Suprapubic skin (tissue), 4 donors: ENCODE data around the gene COL25A1. TPM values are rescaled to one million over a fixed set of nuclear protein-coding genes. Genes with fewer than 3 reads are reported as not detected.

Experiments
- DNase-seq, 2 donors: peaks; one replicate each; pipeline ENCODE4 v3.0.0-alpha.2; 2019; ENCODE audit warnings: low spot score in 2 of 2
- H3K27ac ChIP-seq: fragments of 200-600 bp; sonication (generic); one replicate; pipeline ENCODE4 v1.5.1; 2019
- H3K27me3 ChIP-seq: fragments of 200-600 bp; sonication (generic); one replicate; pipeline ENCODE4 v1.5.1; 2019
- H3K36me3 ChIP-seq: fragments of 200-600 bp; sonication (generic); one replicate; pipeline ENCODE4 v1.5.1; 2019
- H3K4me1 ChIP-seq: fragments of 200-600 bp; sonication (generic); one replicate; pipeline ENCODE4 v1.5.1; 2019
- H3K4me3 ChIP-seq: fragments of 200-600 bp; sonication (generic); one replicate; pipeline ENCODE4 v1.5.1; 2019; ENCODE audit warnings: mild to moderate bottlenecking
- H3K9me3 ChIP-seq: fragments of 200-600 bp; sonication (generic); one replicate; pipeline ENCODE4 v1.5.1; 2019
- CTCF ChIP-seq, 2 donors: fragments of 200-600 bp in 1 of 2; fragments of 450-650 bp in 1 of 2; sonication (generic) in 1 of 2; IDR thresholded peaks; one replicate each; pipeline ENCODE4 v1.5.1; 2016 to 2019; ENCODE audit warnings: antibody characterized with exemption in 2 of 2, mild to moderate bottlenecking in 1 of 2, moderate library complexity in 1 of 2
- EP300 ChIP-seq: sonication (generic); formaldehyde crosslinking; IDR thresholded peaks from one replicate; pipeline ENCODE4 v1.6.1; 2017; ENCODE audit warnings: antibody characterized with exemption
- POLR2A ChIP-seq, 2 donors: fragments of 450-650 bp; IDR thresholded peaks; one replicate each; pipeline ENCODE4 v1.6.1; 2017; ENCODE audit warnings: antibody characterized with exemption in 2 of 2, mild to moderate bottlenecking in 2 of 2, moderate library complexity in 2 of 2
- POLR2AphosphoS5 ChIP-seq, 3 donors: sonication (generic); formaldehyde crosslinking; IDR thresholded peaks; one replicate each; pipeline ENCODE4 v1.6.1; 2017; ENCODE audit warnings: antibody characterized with exemption in 3 of 3
- WGBS: methylation state at CpG from one replicate; pipeline ENCODE4 v1.1.5; 2018; 5-methylcytosine and 5-hydroxymethylcytosine counted together
- total RNA-seq, 4 donors: library from RNA; depleted of rRNA; stranded (reverse); fragments of >200 nt; gene quantifications; one replicate each; pipeline ENCODE4 v1.1.0, GENCODE V29; 2016

Gene COL25A1
- total RNA-seq, 4 donors from 2014 or later: 0.30 to 1.4 (median 1.0) TPM

- TF ChIP-seq CTCF (IDR thresholded peaks at IDR 0.05): no peak
- no peak for TF ChIP-seq POLR2AphosphoS5 (IDR thresholded peaks at IDR 0.05)
- no peak for TF ChIP-seq EP300
- no peaks in the 10 kb centered on the region for H3K27me3 ChIP-seq
- H3K36me3 ChIP-seq: no peaks in the 10 kb centered on the region
- no peaks in the 10 kb centered on the region for H3K4me1 ChIP-seq
- WGBS: 87% methylated on average over 2 of the region's 2 CpGs
- H3K9me3 ChIP-seq: no peaks in the 10 kb centered on the region
- DNase-seq: no peak
- H3K27ac ChIP-seq: no peak overlapping the region
- no peak overlapping the region for H3K4me3 ChIP-seq
Observed at GRCh38 chr4:109327641-109328040, 25.2 kb upstream of the COL25A1 start.

- no peaks in the 10 kb centered on the region for H3K36me3 ChIP-seq
- no peak for DNase-seq
- H3K4me1 ChIP-seq: no peaks in the 10 kb centered on the region
- TF ChIP-seq POLR2AphosphoS5 (IDR thresholded peaks at IDR 0.05) (no peak), POLR2A (IDR thresholded peaks at IDR 0.05) (no peak), EP300 (no peak), CTCF (IDR thresholded peaks at IDR 0.05) (no peak)
- no peak overlapping the region for H3K4me3 ChIP-seq
- no peak overlapping the region for H3K27ac ChIP-seq
- H3K27me3 ChIP-seq: no peaks in the 10 kb centered on the region
- WGBS: 97% methylated on average over 2 of the region's 2 CpGs
- no peaks in the 10 kb centered on the region for H3K9me3 ChIP-seq
Observed at GRCh38 chr4:109325698-109326097, 23.2 kb upstream of the COL25A1 start.

- no peak overlapping the region for H3K4me3 ChIP-seq
- H3K4me1 ChIP-seq: no peaks in the 10 kb centered on the region
- no peak for DNase-seq
- H3K36me3 ChIP-seq: no peaks in the 10 kb centered on the region
- no peak overlapping the region for H3K27ac ChIP-seq
- H3K9me3 ChIP-seq: no peaks in the 10 kb centered on the region
- TF ChIP-seq POLR2A (IDR thresholded peaks at IDR 0.05) (no peak), EP300 (no peak), POLR2AphosphoS5 (IDR thresholded peaks at IDR 0.05) (no peak), CTCF (IDR thresholded peaks at IDR 0.05) (no peak)
- H3K27me3 ChIP-seq: no peaks in the 10 kb centered on the region
Observed at GRCh38 chr4:109323348-109323747, 20.9 kb upstream of the COL25A1 start.

- Histone ChIP-seq H3K4me1 (no peaks in the 10 kb centered on the region), H3K27ac (no peak overlapping the region), H3K36me3 (no peaks in the 10 kb centered on the region), H3K27me3 (no peaks in the 10 kb centered on the region), H3K4me3 (no peak overlapping the region), H3K9me3 (no peaks in the 10 kb centered on the region)
- WGBS: 96% methylated on average over 1 of the region's 1 CpG
- DNase-seq: no peak
- TF ChIP-seq POLR2A (IDR thresholded peaks at IDR 0.05) (no peak), CTCF (IDR thresholded peaks at IDR 0.05) (no peak), POLR2AphosphoS5 (IDR thresholded peaks at IDR 0.05) (no peak), EP300 (no peak)
Observed at GRCh38 chr4:109321232-109321631, 18.8 kb upstream of the COL25A1 start.

- no peak for DNase-seq
- H3K9me3 ChIP-seq: no peaks in the 10 kb centered on the region
Observed at GRCh38 chr4:109319684-109320083, 17.2 kb upstream of the COL25A1 start.

More at GRCh38 chr4:109319684-109320083, 17.2 kb upstream of the COL25A1 start:
- H3K27ac ChIP-seq: no peak overlapping the region
- H3K36me3 ChIP-seq: no peaks in the 10 kb centered on the region
- H3K4me1 ChIP-seq: no peaks in the 10 kb centered on the region
- H3K27me3 ChIP-seq: no peaks in the 10 kb centered on the region
- 91% methylated on average over 2 of the region's 2 CpGs for WGBS
- TF ChIP-seq EP300 (no peak), POLR2A (IDR thresholded peaks at IDR 0.05) (no peak), CTCF (IDR thresholded peaks at IDR 0.05) (no peak), POLR2AphosphoS5 (IDR thresholded peaks at IDR 0.05) (no peak)
- H3K4me3 ChIP-seq: no peak overlapping the region
